ENCODE data around the gene ZFAND3. TPM values are rescaled to one million over a fixed set of nuclear protein-coding genes. Genes with fewer than 3 reads are reported as not detected.
"Not testable (repeated sequence)": the region's sequence is repeated elsewhere in the genome, so short reads cannot be mapped to it uniquely, and the experiment has no call there.

Gene ZFAND3
- total RNA-seq, 4 donors from 2014 or later = 45.0 to 55.2 (median 49.5) TPM

DNA sequence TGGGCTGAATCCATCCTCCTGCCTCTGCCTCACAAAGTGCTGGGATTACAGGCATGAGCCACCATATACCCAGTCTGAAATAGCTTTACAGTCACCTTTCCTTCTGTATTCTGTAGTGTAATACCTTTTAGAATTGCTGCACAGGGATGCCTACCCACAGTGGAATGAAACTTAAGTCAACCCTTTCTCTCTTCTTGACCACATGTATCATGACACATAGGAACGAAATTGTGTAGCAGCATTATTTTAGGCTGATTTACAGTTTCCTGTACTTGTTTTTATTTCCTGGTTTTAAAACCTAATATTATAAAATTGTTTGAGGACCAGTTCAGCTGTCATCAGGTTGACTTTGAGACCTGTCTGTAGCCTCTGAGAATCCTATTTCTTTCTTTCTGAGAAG, 297.8 kb downstream of the ZFAND3 start:
- peaks cover 0 to 3% of the 10 kb centered on the region in 2 donors for H3K36me3 ChIP-seq
- intact Hi-C loops (cut with DNase I; ENCODE audit: low total_unique reads) (no loop called here), in situ Hi-C loops (cut with MboI; ENCODE audit: low sequenced_read_pairs in 4 of 4) (no loop called here)
- no peak for ATAC-seq
- no peak overlapping the region for H3K27ac ChIP-seq
- H3K4me3 ChIP-seq = no peak overlapping the region
- H3K4me1 ChIP-seq = peaks cover 9 to 15% of the 10 kb centered on the region in 2 donors
- H3K27me3 ChIP-seq = no peaks in the 10 kb centered on the region
- no peak for DNase-seq
- no peaks in the 10 kb centered on the region for H3K9me3 ChIP-seq
- TF ChIP-seq CTCF (IDR thresholded peaks at IDR 0.05 in 4 of 5, conservative IDR thresholded peaks at IDR 0.05 in 1 of 5) (no peak), POLR2A (IDR thresholded peaks at IDR 0.05) (no peak)

GRCh38 chr6:38118791-38119365, 299.4 kb downstream of the ZFAND3 start:
- TF ChIP-seq POLR2A (IDR thresholded peaks at IDR 0.05) (no peak), CTCF (IDR thresholded peaks at IDR 0.05 in 4 of 5, conservative IDR thresholded peaks at IDR 0.05 in 1 of 5) (no peak)
- H3K4me3 ChIP-seq = no peak overlapping the region
- no peak overlapping the region for H3K27ac ChIP-seq
- no peaks in the 10 kb centered on the region for H3K9me3 ChIP-seq
- H3K27me3 ChIP-seq = no peaks in the 10 kb centered on the region
- H3K4me1 ChIP-seq = peaks cover 5 to 9% of the 10 kb centered on the region in 2 donors
- intact Hi-C loops (cut with DNase I; ENCODE audit: low total_unique reads) (no loop called here), in situ Hi-C loops (cut with MboI; ENCODE audit: low sequenced_read_pairs in 4 of 4) (no loop called here)
- ATAC-seq (no peak), DNase-seq (no peak)
- H3K36me3 ChIP-seq = peaks cover 0 to 3% of the 10 kb centered on the region in 2 donors

DNA sequence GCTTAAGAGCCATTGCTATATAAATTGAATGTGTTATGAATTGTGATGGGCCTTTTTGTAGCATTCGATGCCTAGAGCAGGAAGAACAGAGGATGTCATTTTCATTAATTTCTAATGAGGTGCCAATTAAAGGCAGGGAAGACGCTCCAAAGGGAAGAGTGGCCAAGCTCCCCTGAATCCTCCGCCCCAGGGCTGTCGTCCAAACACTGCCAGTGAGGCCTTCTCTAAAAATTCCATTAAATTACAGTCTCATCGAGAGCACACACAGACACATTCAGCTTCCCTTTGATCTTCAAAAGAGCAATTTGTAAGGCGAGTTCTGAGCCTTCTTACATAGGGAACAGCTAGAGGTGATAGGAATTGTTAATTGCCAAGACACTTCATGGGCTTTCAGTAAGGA, 300.0 kb downstream of the ZFAND3 start:
- Histone ChIP-seq H3K27me3 (no peaks in the 10 kb centered on the region), H3K36me3 (peaks cover 0 to 3% of the 10 kb centered on the region in 2 donors), H3K4me1 (peaks cover 2 to 5% of the 10 kb centered on the region in 2 donors), H3K27ac (no peak overlapping the region), H3K9me3 (no peaks in the 10 kb centered on the region), H3K4me3 (no peak overlapping the region)
- intact Hi-C loops (cut with DNase I; ENCODE audit: low total_unique reads) (no loop called here), in situ Hi-C loops (cut with MboI; ENCODE audit: low sequenced_read_pairs in 4 of 4) (no loop called here)
- DNase-seq (no peak), ATAC-seq (no peak)
- no peak for TF ChIP-seq CTCF (IDR thresholded peaks at IDR 0.05 in 4 of 5, conservative IDR thresholded peaks at IDR 0.05 in 1 of 5)

DNA sequence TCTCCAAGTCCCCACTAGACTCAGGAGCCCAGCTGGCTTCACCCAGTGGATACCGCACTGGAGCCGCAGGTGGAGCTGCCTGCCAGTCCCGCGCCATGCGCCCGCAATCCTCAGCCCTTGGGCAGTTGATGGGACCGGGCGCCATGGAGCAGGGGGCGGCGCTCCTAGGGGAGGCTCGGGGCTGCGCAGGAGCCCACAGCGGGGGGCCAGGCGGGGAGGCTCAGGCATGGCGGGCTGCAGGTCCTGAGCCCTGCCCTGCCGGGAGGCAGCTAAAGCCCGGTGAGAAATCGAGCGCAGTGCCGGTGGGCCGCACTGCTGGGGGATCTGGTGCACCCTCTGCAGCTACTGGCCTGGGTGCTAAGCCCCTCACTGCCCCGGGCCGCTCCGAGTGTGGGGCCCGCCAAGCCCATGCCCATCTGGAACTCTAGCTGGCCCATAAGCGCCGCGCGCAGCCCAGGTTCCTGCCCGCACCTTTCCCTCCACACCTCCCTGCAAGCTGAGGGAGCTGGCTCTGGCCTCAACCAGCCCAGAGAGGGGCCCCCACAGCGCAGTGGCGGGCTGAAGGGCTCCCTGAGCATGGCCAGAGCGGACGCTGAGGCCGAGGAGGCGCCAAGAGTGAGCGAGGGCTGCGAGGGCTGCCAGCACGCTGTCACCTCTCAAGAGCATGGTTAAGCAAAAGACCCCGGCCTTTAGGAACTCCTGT, 304.8 kb downstream of the ZFAND3 start:
- DNase-seq; H3K4me3 ChIP-seq; intact Hi-C loops (cut with DNase I; ENCODE audit: low total_unique reads); H3K4me1 ChIP-seq; in situ Hi-C loops (cut with MboI; ENCODE audit: low sequenced_read_pairs in 4 of 4); H3K36me3 ChIP-seq; H3K27ac ChIP-seq; H3K9me3 ChIP-seq; H3K27me3 ChIP-seq; ATAC-seq: not testable (repeated sequence)

- no peak for DNase-seq
- Histone ChIP-seq H3K27me3 (no peaks in the 10 kb centered on the region), H3K4me3 (no peak overlapping the region), H3K4me1 (peaks cover 7 to 10% of the 10 kb centered on the region in 2 donors), H3K36me3 (no peaks in the 10 kb centered on the region), H3K27ac (no peak overlapping the region), H3K9me3 (no peaks in the 10 kb centered on the region)
- in situ Hi-C loops (cut with MboI; ENCODE audit: low sequenced_read_pairs in 4 of 4) = no loop called here
- TF ChIP-seq CTCF (IDR thresholded peaks at IDR 0.05 in 4 of 5, conservative IDR thresholded peaks at IDR 0.05 in 1 of 5) = no peak
- TF ChIP-seq POLR2A (IDR thresholded peaks at IDR 0.05) = no peak
- intact Hi-C loops (cut with DNase I; ENCODE audit: low total_unique reads) = no loop called here
- ATAC-seq = peak; percentile 80 to 82
Measured at GRCh38 chr6:38127284-38127683, 307.8 kb downstream of the ZFAND3 start.

All from gastrocnemius medialis (tissue), 4 donors.